Panc1 (cell line): ENCODE measurements around the gene AFF2. TPM values are rescaled to one million over a fixed set of nuclear protein-coding genes. Genes with fewer than 3 reads are reported as not detected.

Experiments used
- ATAC-seq: fragments of 200-7000 bp; cut with Tn5 transposase; 2 replicates; pipeline ENCODE4 v1.9.1; 2020; ENCODE audit warnings: mild to moderate bottlenecking, moderate library complexity
- BruUV-seq: library from RNA; stranded (reverse); fragments of 400-500 nt; replicated peaks from 2 replicates; lab custom pipeline; 2021; lab: Mats Ljungman, UMichigan
- CTCF ChIA-PET: fragments of 300-600 bp; sonication (Branson Sonifier 250); formaldehyde crosslinking; loops from one replicate; lab custom pipeline; 2022; ENCODE audit warnings: antibody characterized with exemption; lab: Charles Lee
- POLR2A ChIA-PET: fragments of 300-600 bp; sonication (Branson Sonifier 250); formaldehyde crosslinking; loops from one replicate; lab custom pipeline; 2022; ENCODE audit warnings: antibody characterized with exemption; lab: Charles Lee
- DNase-seq: peaks from one replicate; pipeline ENCODE4 v3.0.0-alpha.2; 2010; ENCODE audit warnings: low read depth, low spot score
- H3K27ac ChIP-seq: 2 replicates; pipeline ENCODE4 v1.5.1; 2011; ENCODE audit warnings: mild to moderate bottlenecking, low read length, inconsistent platforms
- H3K27me3 ChIP-seq: fragments of 200-500 bp; sonication (Bioruptor generic); 2 replicates; pipeline ENCODE4 v1.6.0; 2014; ENCODE audit warnings: low read length, inconsistent platforms; ENCODE audit not compliant: control insufficient read depth, insufficient read depth
- H3K36me3 ChIP-seq: fragments of 200-500 bp; sonication (Bioruptor generic); 2 replicates; pipeline ENCODE4 v1.5.1; 2014; ENCODE audit warnings: inconsistent platforms, mild to moderate bottlenecking, low read length, moderate library complexity; ENCODE audit not compliant: control insufficient read depth, insufficient read depth
- H3K4me1 ChIP-seq: 2 replicates; pipeline ENCODE4 v1.5.1; 2011; ENCODE audit warnings: inconsistent platforms, mild to moderate bottlenecking, low read length, moderate library complexity; ENCODE audit not compliant: control insufficient read depth, insufficient read depth
- H3K4me3 ChIP-seq, 2 experiments: 2 replicates each; pipeline ENCODE4 v1.5.1; 2011 to 2012; ENCODE audit warnings: low read depth in 2 of 2, low read length in 2 of 2, mild to moderate bottlenecking in 2 of 2, inconsistent platforms in 1 of 2, moderate library complexity in 1 of 2
- H3K9me3 ChIP-seq: fragments of 200-500 bp; sonication (Bioruptor generic); 2 replicates; pipeline ENCODE4 v1.5.1; 2014; ENCODE audit warnings: low read depth, mild to moderate bottlenecking, inconsistent platforms, low read length, moderate library complexity; ENCODE audit not compliant: control insufficient read depth, insufficient read depth
- CTCF ChIP-seq: fragments of 450-650 bp; IDR thresholded peaks from 2 replicates; pipeline ENCODE4 v1.5.1; 2017; ENCODE audit warnings: mild to moderate bottlenecking
- POLR2AphosphoS5 ChIP-seq: IDR thresholded peaks from 2 replicates; pipeline ENCODE4 v1.6.1; 2012; ENCODE audit warnings: mild to moderate bottlenecking, low read depth, low read length, moderate library complexity
- SIN3A ChIP-seq: IDR thresholded peaks from 2 replicates; pipeline ENCODE4 v1.6.1; 2012; ENCODE audit warnings: low read depth, mild to moderate bottlenecking, low read length, moderate library complexity, borderline replicate concordance; ENCODE audit not compliant: insufficient read depth
- TCF7L2 ChIP-seq: IDR thresholded peaks from 2 replicates; pipeline ENCODE4 v1.6.1; 2011; ENCODE audit warnings: mild to moderate bottlenecking, low read depth, low read length, inconsistent platforms
- in situ Hi-C: cut with HindIII; loops from 2 replicates; pipeline ENCODE4 v1.10.0; 2016; ENCODE audit warnings: low sequenced_read_pairs, low pct_unique_long_range_greater_than_20kb
- intact Hi-C: fragments of 100-400 bp; cut with micrococcal nuclease; formaldehyde crosslinking; loops from one replicate; pipeline ENCODE4 v1.10.0; 2022; ENCODE audit not compliant: unreplicated experiment
- total RNA-seq: library from RNA; stranded (reverse); gene quantifications from one replicate; pipeline ENCODE4 v1.2.1, GENCODE V29; 2021; ENCODE audit not compliant: unreplicated experiment
- TF ChIP-seq, protein P1 (sequence below), 2 experiments: IDR thresholded peaks; 2 replicates each; pipeline ENCODE4 v1.6.1; 2011 to 2012; ENCODE audit warnings: low read depth in 2 of 2, control low read depth in 1 of 2, low read length in 1 of 2, mild to moderate bottlenecking in 1 of 2, moderate library complexity in 1 of 2; ENCODE audit not compliant: insufficient read depth in 1 of 2

The AFF2 gene
- total RNA-seq, 1 experiment from 2014 or later: 0.05 TPM

DNA sequence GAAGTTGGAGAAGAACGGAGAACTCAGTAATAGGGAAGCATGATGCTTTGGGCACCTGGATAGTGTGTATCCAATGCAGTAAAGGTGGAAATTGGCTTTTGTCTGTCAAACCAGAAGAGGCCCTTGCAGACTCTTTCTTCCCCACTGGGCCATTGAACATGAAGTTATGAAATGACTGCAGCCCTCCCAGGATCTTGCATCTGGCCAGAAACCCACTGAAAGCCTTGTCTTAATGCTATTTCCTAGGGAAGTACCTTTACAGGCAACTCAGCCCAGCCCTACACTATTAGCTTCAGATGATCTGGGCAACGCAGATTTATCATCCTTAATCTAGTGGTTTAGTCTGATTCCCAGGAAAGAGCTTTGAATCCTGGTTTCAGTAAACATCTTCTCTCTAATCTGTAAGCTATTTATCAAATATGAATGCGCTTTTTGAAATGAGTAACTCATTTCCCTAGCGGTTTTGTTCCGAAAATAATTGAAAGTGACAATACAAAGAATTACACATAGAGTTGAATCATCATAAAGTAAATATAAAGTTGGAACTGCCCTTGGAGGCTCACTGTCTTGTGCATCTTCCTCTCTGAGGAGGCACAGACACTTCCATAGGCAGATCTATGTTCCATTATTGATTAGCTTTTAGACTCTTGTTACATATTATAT lies 540.6 kb downstream of the AFF2 start:
- Histone ChIP-seq H3K27ac (no peak overlapping the region), H3K4me1 (no peaks in the 10 kb centered on the region), H3K9me3 (no peaks in the 10 kb centered on the region), H3K4me3 (no peak overlapping the region), H3K36me3 (no peaks in the 10 kb centered on the region), H3K27me3 (no peaks in the 10 kb centered on the region)
- CTCF ChIA-PET: no interaction called here
- POLR2A ChIA-PET: no interaction called here
- no TSS peak for BruUV-seq
- TF ChIP-seq, protein P1, sequence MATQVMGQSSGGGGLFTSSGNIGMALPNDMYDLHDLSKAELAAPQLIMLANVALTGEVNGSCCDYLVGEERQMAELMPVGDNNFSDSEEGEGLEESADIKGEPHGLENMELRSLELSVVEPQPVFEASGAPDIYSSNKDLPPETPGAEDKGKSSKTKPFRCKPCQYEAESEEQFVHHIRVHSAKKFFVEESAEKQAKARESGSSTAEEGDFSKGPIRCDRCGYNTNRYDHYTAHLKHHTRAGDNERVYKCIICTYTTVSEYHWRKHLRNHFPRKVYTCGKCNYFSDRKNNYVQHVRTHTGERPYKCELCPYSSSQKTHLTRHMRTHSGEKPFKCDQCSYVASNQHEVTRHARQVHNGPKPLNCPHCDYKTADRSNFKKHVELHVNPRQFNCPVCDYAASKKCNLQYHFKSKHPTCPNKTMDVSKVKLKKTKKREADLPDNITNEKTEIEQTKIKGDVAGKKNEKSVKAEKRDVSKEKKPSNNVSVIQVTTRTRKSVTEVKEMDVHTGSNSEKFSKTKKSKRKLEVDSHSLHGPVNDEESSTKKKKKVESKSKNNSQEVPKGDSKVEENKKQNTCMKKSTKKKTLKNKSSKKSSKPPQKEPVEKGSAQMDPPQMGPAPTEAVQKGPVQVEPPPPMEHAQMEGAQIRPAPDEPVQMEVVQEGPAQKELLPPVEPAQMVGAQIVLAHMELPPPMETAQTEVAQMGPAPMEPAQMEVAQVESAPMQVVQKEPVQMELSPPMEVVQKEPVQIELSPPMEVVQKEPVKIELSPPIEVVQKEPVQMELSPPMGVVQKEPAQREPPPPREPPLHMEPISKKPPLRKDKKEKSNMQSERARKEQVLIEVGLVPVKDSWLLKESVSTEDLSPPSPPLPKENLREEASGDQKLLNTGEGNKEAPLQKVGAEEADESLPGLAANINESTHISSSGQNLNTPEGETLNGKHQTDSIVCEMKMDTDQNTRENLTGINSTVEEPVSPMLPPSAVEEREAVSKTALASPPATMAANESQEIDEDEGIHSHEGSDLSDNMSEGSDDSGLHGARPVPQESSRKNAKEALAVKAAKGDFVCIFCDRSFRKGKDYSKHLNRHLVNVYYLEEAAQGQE (IDR thresholded peaks at IDR 0.05; ENCODE audit: insufficient read depth in 1 of 2, low read depth in 2 of 2, low read length in 1 of 2): no peak
- ATAC-seq (no peak), DNase-seq (no peak)
- in situ Hi-C loops (no loop called here), intact Hi-C loops (no loop called here)

DNA sequence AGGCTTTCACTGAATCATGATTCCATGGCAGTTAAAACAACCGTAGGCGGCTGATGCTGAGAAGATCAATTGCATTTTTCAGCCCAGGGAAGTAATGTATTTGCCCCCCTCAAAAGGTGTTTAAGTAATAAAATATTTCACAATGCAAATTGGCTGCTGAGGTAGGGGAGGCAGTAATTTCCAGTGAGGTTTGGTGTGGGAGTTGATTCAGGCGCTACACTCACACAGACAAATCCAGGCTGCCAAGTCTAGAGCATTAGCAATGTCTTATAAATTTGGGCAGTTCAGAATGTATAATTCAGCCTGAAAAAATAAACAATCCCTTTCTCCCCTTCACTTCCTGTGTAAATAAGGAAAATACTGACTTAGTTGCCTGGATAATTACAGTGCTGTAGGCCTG lies 543.0 kb downstream of the AFF2 start:
- TF ChIP-seq POLR2AphosphoS5: no peak
- TF ChIP-seq TCF7L2: no peak
- no peak overlapping the region for H3K27ac ChIP-seq
- H3K4me1 ChIP-seq: no peaks in the 10 kb centered on the region
- intact Hi-C loops (no loop called here), in situ Hi-C loops (no loop called here)
- H3K27me3 ChIP-seq: no peaks in the 10 kb centered on the region
- H3K9me3 ChIP-seq: 0 out of 2 replicates have a peak, but pooled peaks cover 2% of the 10 kb centered on the region
- ChIA-PET CTCF (no interaction called here), POLR2A (no interaction called here)
- no TSS peak for BruUV-seq
- H3K4me3 ChIP-seq: no peak overlapping the region
- DNase-seq (no peak), ATAC-seq (no peak)
- H3K36me3 ChIP-seq: no peaks in the 10 kb centered on the region

GRCh38 chrX:149044471-149044870 lies 544.1 kb downstream of the AFF2 start:
- Histone ChIP-seq H3K27me3 (no peaks in the 10 kb centered on the region), H3K9me3 (0 out of 2 replicates have a peak, but pooled peaks cover 2% of the 10 kb centered on the region), H3K27ac (no peak overlapping the region), H3K4me1 (no peaks in the 10 kb centered on the region), H3K4me3 (no peak overlapping the region), H3K36me3 (no peaks in the 10 kb centered on the region)
- intact Hi-C loops: no loop called here
- TF ChIP-seq POLR2AphosphoS5 (no peak), TCF7L2 (no peak), CTCF (no peak), SIN3A (no peak)
- TF ChIP-seq, protein P1 (IDR thresholded peaks at IDR 0.05; ENCODE audit: insufficient read depth in 1 of 2, low read depth in 2 of 2, low read length in 1 of 2): no peak
- BruUV-seq: no TSS peak
- CTCF ChIA-PET: no interaction called here
- in situ Hi-C loops: no loop called here
- no peak for DNase-seq
- no peak for ATAC-seq
- POLR2A ChIA-PET: no interaction called here
